H1 (cell line): Measurements from ENCODE around the gene C3AR1. TPM values are rescaled to one million over a fixed set of nuclear protein-coding genes. Genes with fewer than 3 reads are reported as not detected.
"Not testable (repeated sequence)": the region's sequence is repeated elsewhere in the genome, so short reads cannot be mapped to it uniquely, and the experiment has no call there.

Experiments
- CTCF ChIA-PET: fragments of 300-600 bp; sonication (Branson Sonifier 250); formaldehyde crosslinking; loops from one replicate; lab custom pipeline; 2021; ENCODE audit not compliant: partially characterized antibody; lab: Charles Lee
- POLR2A ChIA-PET: fragments of 300-600 bp; sonication (Branson Sonifier 250); formaldehyde crosslinking; loops from one replicate; lab custom pipeline; 2021; ENCODE audit warnings: inconsistent platforms; ENCODE audit not compliant: partially characterized antibody; lab: Charles Lee
- DNase-seq, 2 experiments: peaks; one replicate each; pipeline versions ENCODE4 v3.0.0 to v3.0.0-alpha.2; 2010 to 2022; ENCODE audit warnings: low spot score in 2 of 2, low read depth in 1 of 2, mixed read lengths in 1 of 2
- FAIRE-seq: peaks from 2 replicates; lab custom pipeline; 2011; peaks lifted over from hg19 to GRCh38; lab: Jason Lieb, UNC
- H2AFZ ChIP-seq: 2 replicates; pipeline ENCODE4 v1.8.1; 2012; ENCODE audit warnings: low read length, inconsistent platforms
- H2AK5ac ChIP-seq: 2 replicates; pipeline ENCODE4 v1.6.1; 2013; ENCODE audit warnings: low read depth, low read length
- H2BK120ac ChIP-seq: replicated peaks from 2 replicates; pipeline ENCODE3; 2013; ENCODE audit warnings: low read depth, low read length, inconsistent platforms
- H2BK12ac ChIP-seq: 2 replicates; pipeline ENCODE4 v1.6.1; 2013; ENCODE audit warnings: low read depth, low read length
- H2BK15ac ChIP-seq: 2 replicates; pipeline ENCODE4 v1.6.1; 2013; ENCODE audit warnings: low read length
- H2BK20ac ChIP-seq: 2 replicates; pipeline ENCODE4 v1.6.1; 2013; ENCODE audit warnings: low read length
- H2BK5ac ChIP-seq: 2 replicates; pipeline ENCODE4 v1.6.1; 2013; ENCODE audit warnings: low read depth, low read length
- H3K14ac ChIP-seq: 2 replicates; pipeline ENCODE4 v1.6.1; 2013; ENCODE audit warnings: inconsistent platforms; ENCODE audit not compliant: insufficient read length
- H3K18ac ChIP-seq: 2 replicates; pipeline ENCODE4 v1.6.1; 2013; ENCODE audit warnings: low read length; ENCODE audit errors: extremely low read depth
- H3K23ac ChIP-seq: 2 replicates; pipeline ENCODE4 v1.6.1; 2013; ENCODE audit warnings: inconsistent platforms; ENCODE audit not compliant: insufficient read length
- H3K23me2 ChIP-seq: 2 replicates; pipeline ENCODE4 v1.6.1; 2013; ENCODE audit warnings: low read depth, low read length
- H3K27ac ChIP-seq: 2 replicates; pipeline ENCODE4 v1.6.1; 2011; ENCODE audit warnings: low read depth, low read length, inconsistent platforms
- H3K27me3 ChIP-seq, 4 experiments: replicated peaks in 1 of 4; 1 replicate in 1 of 4; 2 replicates in 3 of 4; pipeline versions ENCODE4 v1.6.1 to v1.8.1; 2011 to 2013; ENCODE audit warnings: low read length in 3 of 4, mild to moderate bottlenecking in 3 of 4, inconsistent platforms in 2 of 4, mixed read lengths in 2 of 4, moderate library complexity in 1 of 4; ENCODE audit not compliant: control insufficient read depth in 3 of 4, insufficient read depth in 3 of 4; ENCODE audit errors: extremely low read depth in 1 of 4
- H3K36me3 ChIP-seq, 4 experiments: 2 replicates each; pipeline versions ENCODE4 v1.6.1 to v1.8.1; 2011 to 2013; ENCODE audit warnings: mild to moderate bottlenecking in 4 of 4, low read length in 3 of 4, moderate library complexity in 2 of 4, control low read depth in 1 of 4, inconsistent platforms in 1 of 4; ENCODE audit not compliant: insufficient read depth in 4 of 4, control insufficient read depth in 2 of 4
- H3K4ac ChIP-seq: replicated peaks from 2 replicates; pipeline ENCODE3; 2013; ENCODE audit warnings: low read length, low read depth, mixed read lengths, inconsistent platforms; ENCODE audit not compliant: insufficient read length
- H3K4me1 ChIP-seq, 4 experiments: replicated peaks in 1 of 4; 1 replicate in 1 of 4; 2 replicates in 3 of 4; pipeline versions ENCODE4 v1.6.1 to v1.8.1; 2011 to 2013; ENCODE audit warnings: low read length in 3 of 4, inconsistent platforms in 2 of 4, mixed read lengths in 1 of 4; ENCODE audit not compliant: insufficient read depth in 4 of 4, control insufficient read depth in 3 of 4
- H3K4me2 ChIP-seq, 2 experiments: 2 replicates each; pipeline versions ENCODE4 v1.6.1 to v1.8.1; 2011 to 2013; ENCODE audit warnings: low read depth in 2 of 2, low read length in 2 of 2, control low read depth in 1 of 2, inconsistent platforms in 1 of 2, mild to moderate bottlenecking in 1 of 2; ENCODE audit not compliant: insufficient read depth in 1 of 2
- H3K4me3 ChIP-seq, 4 experiments: fragments of 200-600, 300-600 bp in 1 of 4; sonication (generic), shearing (Covaris generic), sonication (Bioruptor Twin) in 1 of 4; 2 replicates each; pipeline versions ENCODE4 v1.5.1 to v1.8.1; 2011 to 2016; ENCODE audit warnings: low read length in 4 of 4, low read depth in 3 of 4, control low read depth in 2 of 4, inconsistent platforms in 2 of 4, mild to moderate bottlenecking in 2 of 4, mixed read lengths in 1 of 4, moderate library complexity in 1 of 4; ENCODE audit not compliant: insufficient read depth in 2 of 4; ENCODE audit errors: extremely low read depth in 1 of 4
- H3K56ac ChIP-seq: replicated peaks from 2 replicates; pipeline ENCODE3; 2013; ENCODE audit warnings: low read depth, mild to moderate bottlenecking, mixed read lengths, low read length, inconsistent platforms; ENCODE audit not compliant: insufficient read length
- H3K79me1 ChIP-seq: 2 replicates; pipeline ENCODE4 v1.6.1; 2013; ENCODE audit warnings: low read depth, low read length, control low read depth
- H3K79me2 ChIP-seq, 2 experiments: 2 replicates each; pipeline versions ENCODE4 v1.6.1 to v1.8.1; 2012 to 2013; ENCODE audit warnings: low read length in 2 of 2, mild to moderate bottlenecking in 2 of 2, inconsistent platforms in 1 of 2; ENCODE audit not compliant: insufficient read depth in 2 of 2, control insufficient read depth in 1 of 2
- H3K9ac ChIP-seq, 4 experiments: replicated peaks in 1 of 4; 1 replicate in 1 of 4; 2 replicates in 3 of 4; pipeline versions ENCODE4 v1.6.1 to v1.8.1; 2011 to 2013; ENCODE audit warnings: low read depth in 3 of 4, low read length in 3 of 4, control low read depth in 2 of 4, mild to moderate bottlenecking in 2 of 4, moderate library complexity in 2 of 4, inconsistent platforms in 1 of 4; ENCODE audit errors: extremely low read depth in 1 of 4
- H3K9me3 ChIP-seq, 2 experiments: 2 replicates each; pipeline versions ENCODE4 v1.6.1 to v1.8.1; 2012 to 2013; ENCODE audit warnings: mild to moderate bottlenecking in 2 of 2, moderate library complexity in 2 of 2, control low read depth in 1 of 2, inconsistent platforms in 1 of 2, low read depth in 1 of 2, low read length in 1 of 2, mixed read lengths in 1 of 2; ENCODE audit not compliant: insufficient read depth in 2 of 2
- H4K20me1 ChIP-seq, 2 experiments: replicated peaks in 1 of 2; 2 replicates each; pipeline versions ENCODE3 to v1.8.1; 2011 to 2013; ENCODE audit warnings: inconsistent platforms in 2 of 2, low read length in 2 of 2, mild to moderate bottlenecking in 1 of 2; ENCODE audit not compliant: insufficient read depth in 2 of 2, control insufficient read depth in 1 of 2
- H4K5ac ChIP-seq: 2 replicates; pipeline ENCODE4 v1.6.1; 2013; ENCODE audit warnings: low read length, low read depth, mixed read lengths, inconsistent platforms; ENCODE audit not compliant: insufficient read length
- H4K8ac ChIP-seq: 2 replicates; pipeline ENCODE4 v1.8.0; 2013; ENCODE audit warnings: mild to moderate bottlenecking, moderate library complexity, low read length, inconsistent platforms; ENCODE audit not compliant: insufficient read depth; ENCODE audit errors: extremely low read depth
- H4K91ac ChIP-seq: replicated peaks from 2 replicates; pipeline ENCODE3; 2013; ENCODE audit warnings: low read length, mixed read lengths, inconsistent platforms; ENCODE audit not compliant: insufficient read length
- WGBS, 2 experiments: shearing (Covaris generic) in 1 of 2; methylation state at CpG; one replicate each; pipeline versions ENCODE4 v1.1.6 to v1.1.7; 2013 to 2015; ENCODE audit warnings: low lambda C conversion rate in 2 of 2, mixed read lengths in 2 of 2, inconsistent platforms in 1 of 2, low coverage in 1 of 2, missing lambda C conversion rate in 1 of 2; ENCODE audit not compliant: insufficient replicate concordance in 2 of 2, insufficient coverage in 1 of 2, insufficient read length in 1 of 2; ENCODE audit errors: extremely low coverage in 1 of 2, missing lambda C conversion rate in 1 of 2; 5-methylcytosine and 5-hydroxymethylcytosine counted together
- polyA plus RNA-seq, 7 experiments: library from polyadenylated mRNA; depleted of rRNA in 3 of 7; stranded (reverse) in 5 of 7; unstranded in 2 of 7; fragments of >200 nt in 5 of 7; fragments of 200-250 nt in 2 of 7; gene quantifications; 1 replicate in 5 of 7; 2 replicates in 1 of 7; 4 replicates in 1 of 7; pipeline versions ENCODE4 v1.2.1 to v1.2.3, GENCODE V29; 2011 to 2013; ENCODE audit warnings: missing spikeins in 2 of 7, mixed read lengths in 2 of 7
- total RNA-seq: library from RNA; stranded (reverse); fragmentation: NEBNext Ultra II Directional; extraction: Animal tissue kit (Norgen Biotek cat#: 25700); gene quantifications from 2 replicates; pipeline ENCODE4 v1.2.1, GENCODE V29; 2021

The C3AR1 gene
- total and polyA plus RNA-seq, 2 of the 8 experiments (the other 6 are each of a cell fraction or from before 2014, with no cell fraction given): not detected

DNA sequence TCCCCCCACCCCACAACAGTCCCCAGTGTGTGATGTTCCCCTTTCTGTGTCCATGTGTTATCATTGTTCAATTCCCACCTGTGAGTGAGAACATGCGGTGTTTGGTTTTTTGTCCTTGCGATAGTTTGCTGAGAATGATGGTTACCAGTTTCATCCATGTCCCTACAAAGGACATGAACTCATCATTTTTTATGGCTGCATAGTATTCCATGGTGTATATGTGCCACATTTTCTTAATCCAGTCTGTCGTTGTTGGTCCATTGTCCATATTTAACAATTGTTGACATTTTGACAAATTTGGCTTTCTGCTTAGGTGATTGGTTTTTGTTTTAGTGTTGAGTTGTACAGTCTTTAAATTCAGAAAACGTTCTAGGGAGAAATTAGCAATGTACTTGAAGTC, 47.0 kb upstream of the C3AR1 start:
- H3K36me3 ChIP-seq, H3K14ac ChIP-seq, H4K8ac ChIP-seq, H3K18ac ChIP-seq, H3K27ac ChIP-seq, H2BK20ac ChIP-seq, H3K9me3 ChIP-seq, H3K27me3 ChIP-seq, H2AFZ ChIP-seq, H4K20me1 ChIP-seq, H3K4me2 ChIP-seq, H3K56ac ChIP-seq, H2BK5ac ChIP-seq, H4K91ac ChIP-seq, H2BK12ac ChIP-seq, FAIRE-seq, H3K23me2 ChIP-seq, H3K9ac ChIP-seq, H2AK5ac ChIP-seq, H2BK15ac ChIP-seq, DNase-seq, H3K23ac ChIP-seq, H4K5ac ChIP-seq, H3K79me1 ChIP-seq, H3K79me2 ChIP-seq, H3K4me3 ChIP-seq, H2BK120ac ChIP-seq, H3K4me1 ChIP-seq, H3K4ac ChIP-seq: not testable (repeated sequence)
- ChIA-PET CTCF (interaction anchor here (1.0 kb wide), 1 partner anchor 34 kb away, joined by 3 read pairs; no protein-coding TSS in a partner anchor), POLR2A (interaction anchor here (1.6 kb wide), 1 partner anchor 33 kb away, joined by 5 read pairs; no protein-coding TSS in a partner anchor)
- WGBS, 2 experiments: 86% methylated on average over 4 of the region's 4 CpGs; no CpG with 5 or more reads in 1 of the 2 experiments
